Measurements from ENCODE around the gene HSPG2. TPM values are rescaled to one million over a fixed set of nuclear protein-coding genes. Genes with fewer than 3 reads are reported as not detected.

HSPG2 gene
- total RNA-seq, 1 donor: 265 TPM

DNA sequence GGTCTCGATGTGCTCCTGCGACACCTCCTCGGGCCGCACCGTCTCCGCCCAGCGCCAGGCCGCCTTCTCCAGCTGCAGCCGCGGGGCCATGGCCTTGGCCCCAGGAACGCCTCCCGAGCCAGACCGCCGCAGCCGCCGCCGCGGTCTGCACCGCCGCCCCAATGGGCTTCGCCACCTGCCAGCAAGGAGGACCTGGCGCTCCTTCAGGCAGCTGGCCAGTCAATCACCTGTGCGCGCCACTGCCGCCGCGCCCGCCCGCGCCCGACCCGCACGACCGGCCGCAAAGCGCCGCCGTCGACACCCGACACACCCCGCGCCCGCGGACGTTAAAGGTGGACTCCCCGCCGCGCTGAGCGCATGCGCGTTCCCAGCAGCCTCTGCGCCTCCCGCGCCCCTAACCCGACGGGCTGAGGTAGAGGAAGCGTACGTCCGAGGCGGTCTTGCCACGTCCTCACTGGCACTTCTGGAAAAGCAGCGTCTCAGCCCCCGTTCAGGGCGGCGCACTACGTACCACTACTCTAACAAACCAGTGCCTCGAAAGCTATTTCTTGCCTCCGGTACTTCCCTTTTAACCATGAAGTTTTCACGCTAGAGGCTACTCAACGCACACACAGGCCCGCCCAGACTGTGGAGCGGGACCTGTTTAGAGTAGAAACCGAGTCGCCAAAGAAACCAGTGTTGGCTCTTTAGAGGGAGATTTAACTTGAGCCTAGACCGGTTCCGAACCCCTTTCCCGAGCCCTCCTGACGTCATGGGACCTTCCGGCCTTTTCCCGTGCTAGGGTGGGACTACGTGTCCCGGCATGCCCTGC is 154.0 kb downstream of the HSPG2 start, which contains the start of gene USP48:
Gene USP48, minus strand, starts transcription at position 282 of the 811 bp plus-strand sequence. Its CDS starts 192 bp downstream, at position 90.
- Histone ChIP-seq H3K36me3 (ENCODE audit: insufficient read depth, low read length) (no peaks in the 10 kb centered on the region), H4K20me1 (ENCODE audit: insufficient read depth, low read length) (peaks cover 14% of the 10 kb centered on the region), H3K4me3 (ENCODE audit: insufficient read depth, low read length) (peak within 1 kb of the TSS; percentile 77), H3K9me3 (ENCODE audit: low read depth, low read length) (no peaks in the 10 kb centered on the region), H3K4me2 (ENCODE audit: insufficient read depth, low read length) (peak within 1 kb of the TSS; percentile 96), H3K27me3 (ENCODE audit: insufficient read depth, low read length) (no peaks in the 10 kb centered on the region), H3K27ac (ENCODE audit: low read depth, low read length) (peak within 1 kb of the TSS; percentile 99), H3K4me1 (ENCODE audit: insufficient read depth, low read length) (peaks cover 19% of the 10 kb centered on the region), H3K79me2 (ENCODE audit: insufficient read depth, low read length) (peaks cover 47% of the 10 kb centered on the region), H2AFZ (ENCODE audit: low read length) (peak within 1 kb of the TSS; percentile 91)
- DNase-seq (ENCODE audit: insufficient read length, low spot score, missing footprints): peak; percentile 96
- TF ChIP-seq, protein P1, sequence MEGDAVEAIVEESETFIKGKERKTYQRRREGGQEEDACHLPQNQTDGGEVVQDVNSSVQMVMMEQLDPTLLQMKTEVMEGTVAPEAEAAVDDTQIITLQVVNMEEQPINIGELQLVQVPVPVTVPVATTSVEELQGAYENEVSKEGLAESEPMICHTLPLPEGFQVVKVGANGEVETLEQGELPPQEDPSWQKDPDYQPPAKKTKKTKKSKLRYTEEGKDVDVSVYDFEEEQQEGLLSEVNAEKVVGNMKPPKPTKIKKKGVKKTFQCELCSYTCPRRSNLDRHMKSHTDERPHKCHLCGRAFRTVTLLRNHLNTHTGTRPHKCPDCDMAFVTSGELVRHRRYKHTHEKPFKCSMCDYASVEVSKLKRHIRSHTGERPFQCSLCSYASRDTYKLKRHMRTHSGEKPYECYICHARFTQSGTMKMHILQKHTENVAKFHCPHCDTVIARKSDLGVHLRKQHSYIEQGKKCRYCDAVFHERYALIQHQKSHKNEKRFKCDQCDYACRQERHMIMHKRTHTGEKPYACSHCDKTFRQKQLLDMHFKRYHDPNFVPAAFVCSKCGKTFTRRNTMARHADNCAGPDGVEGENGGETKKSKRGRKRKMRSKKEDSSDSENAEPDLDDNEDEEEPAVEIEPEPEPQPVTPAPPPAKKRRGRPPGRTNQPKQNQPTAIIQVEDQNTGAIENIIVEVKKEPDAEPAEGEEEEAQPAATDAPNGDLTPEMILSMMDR (IDR thresholded peaks at IDR 0.05; ENCODE audit: extremely low read depth, low read depth, low read length): no peak

DNA sequence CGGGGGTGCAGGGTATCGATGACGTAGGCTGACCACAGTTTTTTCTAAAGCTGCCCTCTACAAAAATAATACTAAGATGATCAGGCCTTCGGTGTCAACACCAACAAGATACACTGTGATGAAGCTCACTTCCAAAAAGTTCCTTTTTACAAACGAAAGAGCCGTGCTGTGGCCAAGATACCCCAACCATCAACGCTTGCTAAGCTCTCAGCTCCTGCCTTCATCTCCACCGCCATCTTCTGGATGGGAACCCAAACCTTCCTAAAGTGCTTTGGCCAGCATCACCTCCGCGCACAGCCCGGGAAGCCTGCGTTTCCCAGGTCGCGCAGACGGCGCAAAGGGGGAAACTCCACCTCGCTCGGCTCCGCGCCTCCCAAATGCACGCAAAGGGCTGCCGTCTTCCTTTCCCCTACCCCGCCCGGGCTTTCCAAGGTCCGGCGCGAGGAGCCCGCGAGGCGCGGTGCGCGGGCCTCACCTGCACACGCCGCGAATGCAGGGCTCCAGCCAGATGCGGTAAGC is 154.7 kb downstream of the HSPG2 start:
- peaks cover 17% of the 10 kb centered on the region for H4K20me1 ChIP-seq (ENCODE audit: insufficient read depth, low read length)
- DNase-seq (ENCODE audit: insufficient read length, low spot score, missing footprints): peak; percentile 73
- peaks cover 53% of the 10 kb centered on the region for H3K79me2 ChIP-seq (ENCODE audit: insufficient read depth, low read length)
- peak overlapping the region; percentile 96 for H3K4me2 ChIP-seq (ENCODE audit: insufficient read depth, low read length)
- peak overlapping the region; percentile 77 for H3K4me3 ChIP-seq (ENCODE audit: insufficient read depth, low read length)
- H3K9me3 ChIP-seq (ENCODE audit: low read depth, low read length): no peaks in the 10 kb centered on the region
- TF ChIP-seq, protein P1 (IDR thresholded peaks at IDR 0.05; ENCODE audit: extremely low read depth, low read depth, low read length): peak; percentile 48
- no peaks in the 10 kb centered on the region for H3K27me3 ChIP-seq (ENCODE audit: insufficient read depth, low read length)
- no peaks in the 10 kb centered on the region for H3K36me3 ChIP-seq (ENCODE audit: insufficient read depth, low read length)
- peaks cover 19% of the 10 kb centered on the region for H3K4me1 ChIP-seq (ENCODE audit: insufficient read depth, low read length)
- H3K27ac ChIP-seq (ENCODE audit: low read depth, low read length): peak overlapping the region; percentile 99
- peak overlapping the region; percentile 91 for H2AFZ ChIP-seq (ENCODE audit: low read length)

DNA sequence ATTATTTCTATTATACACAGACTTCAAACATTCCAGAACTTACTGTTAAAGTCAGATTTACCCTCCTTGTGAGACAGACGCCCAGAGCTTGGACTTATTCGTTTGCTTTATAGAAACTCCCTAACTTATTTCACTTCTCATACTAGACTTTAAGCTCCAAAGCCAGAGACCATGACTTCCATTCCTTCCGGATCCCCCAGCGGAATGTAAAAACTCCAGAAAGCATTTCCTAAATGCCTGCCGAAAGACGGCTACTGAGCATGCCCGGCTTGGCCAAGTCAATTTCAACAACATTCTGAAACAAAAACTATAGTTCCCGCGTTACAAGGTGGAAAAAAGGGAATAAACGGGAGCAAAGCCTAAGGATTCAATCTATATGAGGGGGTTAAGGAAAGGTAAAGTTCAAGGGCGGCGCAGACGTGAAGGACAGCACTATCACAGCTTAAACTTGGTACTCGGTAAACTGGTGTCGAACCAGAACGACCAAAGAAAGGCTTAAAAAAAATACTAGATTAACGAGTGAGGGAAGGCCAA is 155.2 kb downstream of the HSPG2 start:
- DNase-seq (ENCODE audit: insufficient read length, low spot score, missing footprints): peak; percentile 78
- H3K27me3 ChIP-seq (ENCODE audit: insufficient read depth, low read length): no peaks in the 10 kb centered on the region
- TF ChIP-seq, protein P1 (IDR thresholded peaks at IDR 0.05; ENCODE audit: extremely low read depth, low read depth, low read length): no peak
- H3K4me1 ChIP-seq (ENCODE audit: insufficient read depth, low read length): peaks cover 19% of the 10 kb centered on the region
- peak overlapping the region; percentile 91 for H2AFZ ChIP-seq (ENCODE audit: low read length)
- H3K27ac ChIP-seq (ENCODE audit: low read depth, low read length): peak overlapping the region; percentile 99
- H3K79me2 ChIP-seq (ENCODE audit: insufficient read depth, low read length): peaks cover 59% of the 10 kb centered on the region
- no peaks in the 10 kb centered on the region for H3K9me3 ChIP-seq (ENCODE audit: low read depth, low read length)
- peak overlapping the region; percentile 77 for H3K4me3 ChIP-seq (ENCODE audit: insufficient read depth, low read length)
- peak overlapping the region; percentile 96 for H3K4me2 ChIP-seq (ENCODE audit: insufficient read depth, low read length)
- H4K20me1 ChIP-seq (ENCODE audit: insufficient read depth, low read length): peaks cover 22% of the 10 kb centered on the region
- H3K36me3 ChIP-seq (ENCODE audit: insufficient read depth, low read length): no peaks in the 10 kb centered on the region
